Fibroblast of skin of scalp (primary cell): ENCODE results near the gene SUGCT.

Experiments
- DNase-seq: peaks from one replicate; pipeline ENCODE4 v3.0.0-alpha.2; 2013

The SUGCT gene

GRCh38 chr7:40535678-40536077 lies 400.9 kb downstream of the SUGCT start:
- no peak for DNase-seq

GRCh38 chr7:40536421-40536820 lies 401.6 kb downstream of the SUGCT start:
- no peak for DNase-seq

DNA sequence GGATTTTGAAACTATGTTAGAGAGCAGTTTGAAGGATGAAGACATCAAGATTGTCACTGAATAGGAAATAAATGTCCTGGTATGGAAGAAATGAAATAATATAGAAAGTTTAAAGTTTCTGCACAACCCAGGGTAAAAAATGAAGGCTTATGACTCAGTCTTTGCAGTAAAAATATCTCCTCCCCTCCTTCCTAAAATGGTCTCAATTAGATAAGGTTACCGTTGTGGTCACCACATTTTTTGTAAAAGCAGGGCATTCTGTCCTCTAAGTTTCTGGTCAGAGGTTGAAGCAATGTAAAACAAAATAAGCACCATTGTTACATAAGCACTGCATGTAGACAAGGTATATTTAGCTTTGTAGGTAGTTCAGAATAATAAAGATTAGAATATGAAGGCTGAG lies 403.5 kb downstream of the SUGCT start:
- no peak for DNase-seq

DNA sequence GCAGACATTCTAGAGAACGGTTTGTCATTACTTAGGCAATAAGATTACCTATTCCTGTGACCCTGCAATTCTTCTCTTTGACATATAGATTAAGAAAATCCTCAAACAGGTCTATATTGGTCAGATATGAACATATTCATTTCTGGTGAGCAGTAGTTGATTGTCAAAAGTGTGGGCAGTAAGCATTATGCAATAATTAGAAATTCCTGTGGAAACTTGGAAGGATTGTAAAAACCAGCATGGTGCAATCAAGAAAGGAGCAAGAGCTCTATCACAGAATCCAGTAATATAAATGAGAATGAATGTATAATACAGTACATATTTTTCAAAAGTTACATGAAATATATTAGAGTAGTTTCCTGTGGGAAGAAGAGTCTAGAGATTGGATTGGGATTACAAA lies 406.5 kb downstream of the SUGCT start:
- DNase-seq, result peak; percentile 54

GRCh38 chr7:40542982-40543741 lies 408.4 kb downstream of the SUGCT start:
- DNase-seq, result peak; percentile 33

- peak; percentile 27 for DNase-seq
Measured at GRCh38 chr7:40544221-40544723, 409.5 kb downstream of the SUGCT start.

DNA sequence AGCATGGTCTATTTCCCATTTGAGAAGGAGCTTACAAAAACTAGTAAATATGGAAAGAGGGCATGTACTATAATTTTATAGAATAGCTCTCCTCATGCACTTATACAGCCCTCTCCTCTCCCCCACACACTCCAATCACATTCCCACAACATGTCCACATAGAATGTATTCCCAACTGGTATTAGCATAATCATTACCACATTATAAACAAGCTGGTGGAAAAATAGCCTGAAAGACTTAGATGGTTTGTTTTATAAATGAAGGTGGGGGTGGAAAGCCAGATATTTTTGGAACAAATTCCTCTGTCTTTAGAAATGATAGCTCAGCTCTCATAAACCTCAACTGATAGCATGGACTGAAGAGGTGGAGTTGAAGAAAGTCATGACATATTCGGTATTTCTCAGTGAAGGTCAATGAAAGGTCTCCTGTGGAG lies 410.1 kb downstream of the SUGCT start:
- peak; percentile 54 for DNase-seq

DNA sequence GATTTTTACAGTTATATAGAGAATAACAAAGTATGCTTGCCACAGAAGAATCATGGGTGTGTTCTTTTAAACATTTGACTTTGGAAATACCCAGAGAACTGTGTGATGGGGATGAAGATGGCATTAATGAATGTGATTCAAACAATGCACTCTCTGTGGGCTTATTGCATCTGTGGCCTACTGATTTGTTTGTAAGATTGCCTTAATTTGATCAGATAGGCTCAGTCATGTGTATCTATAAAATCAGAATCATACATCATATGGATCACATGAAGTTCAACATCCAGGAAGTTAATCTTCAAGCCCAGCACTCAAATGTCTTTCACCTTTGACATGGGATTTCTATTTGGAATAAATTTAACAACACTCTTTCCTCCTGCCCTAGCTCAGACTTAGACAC lies 410.9 kb downstream of the SUGCT start:
- DNase-seq, result no peak

GRCh38 chr7:40546616-40547501 lies 412.1 kb downstream of the SUGCT start:
- no peak for DNase-seq

DNA sequence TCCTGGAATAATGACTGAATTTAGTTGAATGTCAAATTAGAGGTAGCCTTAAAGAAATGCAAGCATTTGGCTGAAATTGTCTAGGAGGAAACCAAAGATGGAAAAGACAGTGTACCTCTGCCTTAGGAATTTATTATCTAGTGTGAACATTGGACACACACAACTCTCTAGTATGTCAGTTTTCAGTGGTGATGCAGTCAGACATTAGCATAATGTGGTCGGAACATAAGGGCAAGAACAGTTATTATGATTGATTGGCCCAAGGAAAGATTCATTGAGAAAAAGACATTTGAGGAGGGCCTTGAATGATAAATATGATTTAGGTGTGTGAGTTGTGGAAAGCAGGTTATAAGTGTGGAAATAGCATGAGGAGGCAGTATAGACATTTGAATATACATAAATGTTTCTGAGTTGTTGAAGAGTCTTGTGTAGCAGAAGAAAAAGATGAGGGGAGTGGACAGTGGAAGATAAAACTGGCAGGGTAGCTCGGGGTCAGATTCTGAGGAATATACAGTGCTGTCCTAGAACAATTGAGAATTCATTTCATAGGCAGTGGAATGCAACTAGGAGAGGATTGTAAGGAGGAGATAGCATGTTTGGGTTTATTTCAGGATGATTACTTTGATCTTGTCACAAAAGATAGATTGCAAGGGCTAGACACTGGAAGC lies 414.7 kb downstream of the SUGCT start:
- no peak for DNase-seq

- peak; percentile 68 for DNase-seq
Measured at GRCh38 chr7:40551685-40552576, 417.1 kb downstream of the SUGCT start.

DNA sequence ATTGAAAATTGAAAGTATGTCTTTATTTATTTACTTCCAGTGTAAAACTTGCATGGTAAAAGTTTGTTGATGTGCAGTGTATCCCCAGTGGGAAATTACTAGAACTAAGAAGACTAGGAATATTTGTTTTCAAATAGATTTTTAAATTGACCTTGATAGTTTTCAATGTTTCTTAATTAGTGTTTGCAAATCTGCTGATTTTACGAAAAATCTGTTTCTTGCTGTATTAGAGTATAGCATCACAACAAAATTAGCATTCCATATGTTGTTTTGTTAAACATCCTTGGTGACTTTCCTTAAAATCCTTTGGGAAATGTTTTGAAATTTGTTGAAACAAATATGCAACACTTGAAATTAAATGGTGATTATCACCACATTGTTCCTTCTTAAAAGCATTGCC lies 425.9 kb downstream of the SUGCT start:
- DNase-seq, result no peak

DNA sequence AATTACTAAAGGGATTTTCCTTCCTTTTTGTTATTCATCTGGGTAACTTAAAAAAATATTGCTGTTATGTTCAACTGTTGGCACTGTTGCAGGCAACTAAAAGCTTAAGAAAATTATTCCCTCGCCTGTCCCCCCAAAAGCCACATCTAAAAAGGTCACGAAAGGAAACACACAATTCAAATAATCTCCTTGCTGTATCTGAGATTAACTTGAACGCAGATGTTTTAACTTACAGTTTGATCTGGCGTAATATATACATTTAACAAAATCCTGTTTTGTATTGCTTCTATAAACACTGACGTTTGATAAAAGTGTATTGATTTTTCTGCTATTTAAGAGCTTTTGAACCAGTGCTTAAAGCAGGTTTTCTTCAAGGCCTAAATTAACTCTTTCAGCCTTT lies 432.1 kb downstream of the SUGCT start:
- no peak for DNase-seq

GRCh38 chr7:40569326-40569725 lies 434.5 kb downstream of the SUGCT start:
- no peak for DNase-seq

DNA sequence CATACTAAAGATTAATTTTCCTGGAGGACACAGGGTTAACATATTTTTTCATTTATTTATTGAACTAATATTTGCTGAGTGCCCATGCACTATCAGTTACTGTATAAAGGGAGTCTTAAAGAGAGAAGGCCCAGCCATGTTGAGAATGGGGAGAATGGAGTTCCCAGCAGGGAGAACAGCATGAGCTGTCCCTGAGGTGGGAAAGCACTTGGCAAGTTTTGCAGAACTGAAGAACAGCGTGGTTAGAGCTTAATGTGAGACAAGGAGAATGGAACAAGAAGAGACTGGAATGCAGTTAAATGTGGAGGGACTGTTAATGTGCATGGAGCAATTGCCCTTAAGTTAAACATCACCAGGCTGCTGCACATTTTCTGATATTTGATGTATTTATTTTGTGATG lies 435.4 kb downstream of the SUGCT start:
- peak; percentile 82 for DNase-seq

DNA sequence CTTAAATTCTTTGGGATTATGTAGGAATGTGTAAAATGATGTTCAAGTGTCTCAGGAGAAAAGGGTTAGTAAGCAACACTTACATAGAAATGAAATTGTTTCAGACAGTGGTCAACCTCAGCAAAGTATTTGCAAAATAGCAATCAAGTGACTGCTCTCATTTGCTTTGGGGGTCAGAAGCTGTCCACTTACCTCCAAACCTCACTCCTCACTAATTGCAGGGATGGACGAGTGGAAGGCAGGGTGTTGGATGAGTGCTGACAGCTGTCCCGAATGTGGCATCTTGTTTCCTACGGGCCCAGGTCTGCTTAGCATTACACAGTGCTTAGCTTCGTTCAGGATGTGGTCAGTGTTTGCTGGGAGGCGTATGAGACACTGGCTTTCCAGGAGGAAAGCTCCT lies 437.0 kb downstream of the SUGCT start:
- peak; percentile 94 for DNase-seq

- peak; percentile 70 for DNase-seq
Measured at GRCh38 chr7:40572810-40573465, 438.1 kb downstream of the SUGCT start.

- DNase-seq, result peak; percentile 36
Measured at GRCh38 chr7:40579401-40579800, 444.6 kb downstream of the SUGCT start.

DNA sequence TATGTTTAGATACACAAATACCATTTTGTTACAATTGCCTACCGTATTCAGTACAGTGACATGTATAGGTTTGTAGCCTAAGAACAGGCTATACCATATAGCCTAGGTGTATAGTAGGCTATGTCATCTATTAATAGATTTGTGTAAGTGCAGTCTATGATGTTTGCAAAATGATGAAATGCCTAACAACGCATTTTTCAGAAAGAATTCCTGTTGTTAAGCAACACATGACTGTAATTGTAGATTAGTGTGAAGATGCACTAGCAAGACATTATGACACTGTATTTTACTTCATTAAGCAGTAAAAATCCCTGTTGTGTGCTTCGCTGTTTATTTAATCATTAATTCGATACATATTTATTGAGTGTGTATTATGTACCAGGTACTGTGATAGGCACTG lies 446.0 kb downstream of the SUGCT start:
- DNase-seq, result no peak

GRCh38 chr7:40582539-40582938 lies 447.7 kb downstream of the SUGCT start:
- DNase-seq, result no peak

DNA sequence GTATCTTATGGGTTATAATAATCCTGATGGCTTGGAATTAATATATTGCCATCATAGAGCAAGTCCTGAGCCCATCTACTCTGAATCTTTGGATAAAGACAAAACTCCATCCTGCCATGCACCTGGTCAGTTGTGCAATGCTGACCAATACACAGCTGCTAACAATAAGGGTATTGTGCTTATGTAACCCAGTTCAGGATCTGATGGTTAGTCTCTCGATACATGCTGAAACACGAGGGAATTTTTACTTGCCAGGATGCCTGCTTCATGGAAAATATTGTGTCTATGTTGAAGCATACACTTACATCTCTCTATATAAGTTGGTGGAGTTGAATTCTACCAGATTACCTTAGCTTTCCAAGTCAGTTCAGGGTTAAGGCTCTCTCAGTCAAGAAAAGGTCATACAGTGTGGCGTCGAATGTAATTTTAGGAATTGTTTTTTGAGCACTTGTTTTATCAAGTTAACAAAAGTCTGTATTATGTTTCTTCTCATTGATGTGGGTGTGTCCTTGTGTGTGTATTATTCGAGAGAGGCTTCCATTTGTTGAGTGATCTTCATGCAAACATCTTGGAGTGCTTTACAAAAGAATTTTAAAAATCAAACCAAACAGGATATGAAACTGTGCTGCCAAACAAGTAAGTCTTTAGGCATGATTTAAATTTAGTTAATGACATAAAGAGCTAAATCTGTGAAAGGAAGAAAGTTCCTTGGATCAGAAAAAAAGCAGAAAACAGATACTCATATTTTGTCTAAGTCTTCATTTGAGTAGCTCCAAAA lies 449.1 kb downstream of the SUGCT start:
- peak; percentile 26 for DNase-seq
